A549 (cell line): ENCODE measurements around the gene KCTD12.

Experiments used
- HOXA7 ChIP-seq: fragments of 250-450 bp; sonication (Bioruptor Pico); IDR thresholded peaks from 2 replicates; pipeline ENCODE4 v1.5.0; 2020; ENCODE audit warnings: mild to moderate bottlenecking, moderate library complexity
- TF ChIP-seq, protein P1 (sequence below): fragments of >200 bp; sonication (Bioruptor Twin); formaldehyde crosslinking; IDR thresholded peaks from 3 replicates; pipeline ENCODE4 v1.5.1; 2016
- TF ChIP-seq, protein P2 (sequence below): fragments of 450-650 bp; IDR thresholded peaks from 2 replicates; pipeline ENCODE4 v1.6.1; 2014; ENCODE audit warnings: antibody characterized with exemption
- TF ChIP-seq, protein P3 (sequence below): IDR thresholded peaks from 2 replicates; pipeline ENCODE4 v1.6.1; 2012
- TF ChIP-seq, protein P4 (sequence below): IDR thresholded peaks from 2 replicates; pipeline ENCODE4 v1.6.1; 2012
- TF ChIP-seq, protein P5 (sequence below): fragments of 200-600 bp; sonication (generic); IDR thresholded peaks from 2 replicates; pipeline ENCODE4 v1.6.1; 2016; ENCODE audit warnings: antibody characterized with exemption, mild to moderate bottlenecking, moderate library complexity

DNA sequence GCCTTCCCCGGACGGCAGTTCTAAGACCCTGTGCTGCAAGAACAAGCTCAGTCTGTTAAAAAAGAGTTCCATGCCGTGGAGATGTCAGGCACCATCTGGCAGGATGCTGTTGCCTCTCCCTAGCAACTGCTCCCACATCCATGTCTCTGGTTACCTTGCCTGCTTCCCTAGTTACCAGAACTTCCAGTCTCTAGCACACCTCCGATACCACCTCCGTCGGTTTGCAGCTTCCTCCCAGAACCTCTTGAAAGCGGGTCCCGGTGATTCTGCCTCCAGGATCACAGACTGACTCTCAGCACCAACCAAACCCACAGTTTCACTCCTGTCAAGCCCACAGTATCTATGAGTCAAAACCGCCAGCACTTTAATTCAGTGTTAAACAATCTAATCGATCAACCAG lies 55.4 kb downstream of the KCTD12 start:
- TF ChIP-seq, protein P1, sequence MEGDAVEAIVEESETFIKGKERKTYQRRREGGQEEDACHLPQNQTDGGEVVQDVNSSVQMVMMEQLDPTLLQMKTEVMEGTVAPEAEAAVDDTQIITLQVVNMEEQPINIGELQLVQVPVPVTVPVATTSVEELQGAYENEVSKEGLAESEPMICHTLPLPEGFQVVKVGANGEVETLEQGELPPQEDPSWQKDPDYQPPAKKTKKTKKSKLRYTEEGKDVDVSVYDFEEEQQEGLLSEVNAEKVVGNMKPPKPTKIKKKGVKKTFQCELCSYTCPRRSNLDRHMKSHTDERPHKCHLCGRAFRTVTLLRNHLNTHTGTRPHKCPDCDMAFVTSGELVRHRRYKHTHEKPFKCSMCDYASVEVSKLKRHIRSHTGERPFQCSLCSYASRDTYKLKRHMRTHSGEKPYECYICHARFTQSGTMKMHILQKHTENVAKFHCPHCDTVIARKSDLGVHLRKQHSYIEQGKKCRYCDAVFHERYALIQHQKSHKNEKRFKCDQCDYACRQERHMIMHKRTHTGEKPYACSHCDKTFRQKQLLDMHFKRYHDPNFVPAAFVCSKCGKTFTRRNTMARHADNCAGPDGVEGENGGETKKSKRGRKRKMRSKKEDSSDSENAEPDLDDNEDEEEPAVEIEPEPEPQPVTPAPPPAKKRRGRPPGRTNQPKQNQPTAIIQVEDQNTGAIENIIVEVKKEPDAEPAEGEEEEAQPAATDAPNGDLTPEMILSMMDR: no peak
- TF ChIP-seq, protein P2, sequence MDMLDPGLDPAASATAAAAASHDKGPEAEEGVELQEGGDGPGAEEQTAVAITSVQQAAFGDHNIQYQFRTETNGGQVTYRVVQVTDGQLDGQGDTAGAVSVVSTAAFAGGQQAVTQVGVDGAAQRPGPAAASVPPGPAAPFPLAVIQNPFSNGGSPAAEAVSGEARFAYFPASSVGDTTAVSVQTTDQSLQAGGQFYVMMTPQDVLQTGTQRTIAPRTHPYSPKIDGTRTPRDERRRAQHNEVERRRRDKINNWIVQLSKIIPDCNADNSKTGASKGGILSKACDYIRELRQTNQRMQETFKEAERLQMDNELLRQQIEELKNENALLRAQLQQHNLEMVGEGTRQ: no peak
- TF ChIP-seq, protein P3, sequence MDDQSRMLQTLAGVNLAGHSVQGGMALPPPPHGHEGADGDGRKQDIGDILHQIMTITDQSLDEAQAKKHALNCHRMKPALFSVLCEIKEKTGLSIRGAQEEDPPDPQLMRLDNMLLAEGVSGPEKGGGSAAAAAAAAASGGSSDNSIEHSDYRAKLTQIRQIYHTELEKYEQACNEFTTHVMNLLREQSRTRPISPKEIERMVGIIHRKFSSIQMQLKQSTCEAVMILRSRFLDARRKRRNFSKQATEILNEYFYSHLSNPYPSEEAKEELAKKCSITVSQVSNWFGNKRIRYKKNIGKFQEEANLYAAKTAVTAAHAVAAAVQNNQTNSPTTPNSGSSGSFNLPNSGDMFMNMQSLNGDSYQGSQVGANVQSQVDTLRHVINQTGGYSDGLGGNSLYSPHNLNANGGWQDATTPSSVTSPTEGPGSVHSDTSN: no peak
- TF ChIP-seq, protein P4, sequence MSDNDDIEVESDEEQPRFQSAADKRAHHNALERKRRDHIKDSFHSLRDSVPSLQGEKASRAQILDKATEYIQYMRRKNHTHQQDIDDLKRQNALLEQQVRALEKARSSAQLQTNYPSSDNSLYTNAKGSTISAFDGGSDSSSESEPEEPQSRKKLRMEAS: no peak
- TF ChIP-seq, protein P5, sequence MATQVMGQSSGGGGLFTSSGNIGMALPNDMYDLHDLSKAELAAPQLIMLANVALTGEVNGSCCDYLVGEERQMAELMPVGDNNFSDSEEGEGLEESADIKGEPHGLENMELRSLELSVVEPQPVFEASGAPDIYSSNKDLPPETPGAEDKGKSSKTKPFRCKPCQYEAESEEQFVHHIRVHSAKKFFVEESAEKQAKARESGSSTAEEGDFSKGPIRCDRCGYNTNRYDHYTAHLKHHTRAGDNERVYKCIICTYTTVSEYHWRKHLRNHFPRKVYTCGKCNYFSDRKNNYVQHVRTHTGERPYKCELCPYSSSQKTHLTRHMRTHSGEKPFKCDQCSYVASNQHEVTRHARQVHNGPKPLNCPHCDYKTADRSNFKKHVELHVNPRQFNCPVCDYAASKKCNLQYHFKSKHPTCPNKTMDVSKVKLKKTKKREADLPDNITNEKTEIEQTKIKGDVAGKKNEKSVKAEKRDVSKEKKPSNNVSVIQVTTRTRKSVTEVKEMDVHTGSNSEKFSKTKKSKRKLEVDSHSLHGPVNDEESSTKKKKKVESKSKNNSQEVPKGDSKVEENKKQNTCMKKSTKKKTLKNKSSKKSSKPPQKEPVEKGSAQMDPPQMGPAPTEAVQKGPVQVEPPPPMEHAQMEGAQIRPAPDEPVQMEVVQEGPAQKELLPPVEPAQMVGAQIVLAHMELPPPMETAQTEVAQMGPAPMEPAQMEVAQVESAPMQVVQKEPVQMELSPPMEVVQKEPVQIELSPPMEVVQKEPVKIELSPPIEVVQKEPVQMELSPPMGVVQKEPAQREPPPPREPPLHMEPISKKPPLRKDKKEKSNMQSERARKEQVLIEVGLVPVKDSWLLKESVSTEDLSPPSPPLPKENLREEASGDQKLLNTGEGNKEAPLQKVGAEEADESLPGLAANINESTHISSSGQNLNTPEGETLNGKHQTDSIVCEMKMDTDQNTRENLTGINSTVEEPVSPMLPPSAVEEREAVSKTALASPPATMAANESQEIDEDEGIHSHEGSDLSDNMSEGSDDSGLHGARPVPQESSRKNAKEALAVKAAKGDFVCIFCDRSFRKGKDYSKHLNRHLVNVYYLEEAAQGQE: no peak
- TF ChIP-seq HOXA7 (CRISPR knock-in tag): no peak
